K562 (cell line): ENCODE data around the gene COX6B2.

ENCODE experiments used
- JUN ChIP-seq, 2 experiments: sonication (generic) in 1 of 2; formaldehyde crosslinking in 1 of 2; IDR thresholded peaks; 2 replicates each; pipeline versions ENCODE4 v1.6.1 to v1.8.0; 2012 to 2022; ENCODE audit warnings: borderline replicate concordance in 2 of 2, mild to moderate bottlenecking in 2 of 2, improper control_type of control experiment in 1 of 2, low read depth in 1 of 2, low read length in 1 of 2, missing genetic modification reagents in 1 of 2
- POLR2A ChIP-seq: fragments of 450-650 bp; conservative IDR thresholded peaks from 2 replicates; pipeline ENCODE4 v1.6.1; 2016
- POLR2AphosphoS2 ChIP-seq: IDR thresholded peaks from 2 replicates; pipeline ENCODE4 v1.6.1; 2012; ENCODE audit warnings: low read length, improper control_type of control experiment
- ZNF121 ChIP-seq: sonication (generic); formaldehyde crosslinking; conservative IDR thresholded peaks from 2 replicates; pipeline ENCODE4 v1.8.0; 2022; ENCODE audit warnings: missing genetic modification reagents

DNA sequence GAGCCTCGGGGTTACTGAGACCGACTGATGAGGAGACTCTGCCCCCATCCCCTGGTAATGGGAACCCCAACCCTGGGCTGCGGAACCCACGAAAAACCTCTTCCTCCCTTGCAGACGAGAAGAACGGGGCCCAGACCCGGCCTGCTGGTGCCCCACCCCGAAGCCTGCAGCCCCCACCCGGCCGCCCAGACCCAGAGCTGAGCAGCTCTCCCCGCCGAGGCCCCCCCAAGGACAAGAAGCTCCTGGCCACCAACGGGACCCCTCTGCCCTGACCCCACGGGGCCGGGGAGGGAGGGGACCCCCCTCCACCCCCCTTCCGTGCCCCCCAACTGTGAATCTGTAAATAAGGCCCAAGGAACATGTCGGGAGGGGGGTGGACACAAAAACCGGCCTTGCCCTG is 42.7 kb downstream of the COX6B2 start:
- TF ChIP-seq POLR2A (no peak), ZNF121 (no peak), JUN (IDR thresholded peaks at IDR 0.05; ENCODE audit: borderline replicate concordance, low read depth, low read length) (no peak), JUN (CRISPR knock-in tag; IDR thresholded peaks at IDR 0.05; ENCODE audit: borderline replicate concordance) (no peak), POLR2AphosphoS2 (no peak)
